Dermis microvascular lymphatic vessel endothelial cell (primary cell): ENCODE data around the gene IGDCC3. TPM values are rescaled to one million over a fixed set of nuclear protein-coding genes. Genes with fewer than 3 reads are reported as not detected.

Source experiments
- DNase-seq, 2 donors: peaks; one replicate each; pipeline versions ENCODE4 v3.0.0 to v3.0.0-alpha.2; 2010; ENCODE audit warnings: low read depth in 2 of 2
- total RNA-seq: library from RNA; depleted of rRNA; stranded (reverse); fragments of >200 nt; gene quantifications from 2 replicates; pipeline ENCODE4 v1.2.1, GENCODE V29; 2014

IGDCC3 gene
- total RNA-seq, 1 donor from 2014 or later = not detected

- DNase-seq = no peak
Observed at GRCh38 chr15:65344214-65344913, 33.4 kb downstream of the IGDCC3 start.

GRCh38 chr15:65343374-65343981, 34.3 kb downstream of the IGDCC3 start:
- no peak for DNase-seq

- no peak for DNase-seq
Observed at GRCh38 chr15:65342493-65342892, 35.3 kb downstream of the IGDCC3 start.

- peak in 1 of 2 donors; percentile 17 for DNase-seq
Observed at GRCh38 chr15:65339920-65340319, 37.9 kb downstream of the IGDCC3 start.

DNA sequence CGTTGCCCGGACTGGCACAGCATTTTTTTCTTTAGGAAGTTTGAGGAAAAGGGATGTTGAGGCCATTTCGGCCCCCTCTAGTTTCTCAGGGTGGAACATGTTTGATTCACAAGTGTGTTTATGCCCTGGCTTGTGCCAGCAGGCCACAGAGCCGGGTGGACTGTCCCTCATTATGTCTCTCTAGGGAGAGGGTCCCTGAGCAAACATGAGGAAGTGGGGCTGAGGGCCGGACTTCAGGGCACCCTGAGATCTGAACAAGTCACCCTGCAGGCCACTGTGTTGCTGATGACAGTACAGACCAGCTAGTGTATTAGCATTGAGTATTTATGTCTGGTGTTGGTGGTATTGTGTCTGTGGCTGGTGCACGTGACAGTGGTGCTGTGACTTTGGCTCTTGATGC, 38.4 kb downstream of the IGDCC3 start:
- no peak for DNase-seq

GRCh38 chr15:65338823-65339222, 39.0 kb downstream of the IGDCC3 start:
- no peak for DNase-seq

GRCh38 chr15:65338366-65338765, 39.4 kb downstream of the IGDCC3 start:
- DNase-seq = no peak

GRCh38 chr15:65337436-65338070, 40.2 kb downstream of the IGDCC3 start:
- DNase-seq = no peak

DNA sequence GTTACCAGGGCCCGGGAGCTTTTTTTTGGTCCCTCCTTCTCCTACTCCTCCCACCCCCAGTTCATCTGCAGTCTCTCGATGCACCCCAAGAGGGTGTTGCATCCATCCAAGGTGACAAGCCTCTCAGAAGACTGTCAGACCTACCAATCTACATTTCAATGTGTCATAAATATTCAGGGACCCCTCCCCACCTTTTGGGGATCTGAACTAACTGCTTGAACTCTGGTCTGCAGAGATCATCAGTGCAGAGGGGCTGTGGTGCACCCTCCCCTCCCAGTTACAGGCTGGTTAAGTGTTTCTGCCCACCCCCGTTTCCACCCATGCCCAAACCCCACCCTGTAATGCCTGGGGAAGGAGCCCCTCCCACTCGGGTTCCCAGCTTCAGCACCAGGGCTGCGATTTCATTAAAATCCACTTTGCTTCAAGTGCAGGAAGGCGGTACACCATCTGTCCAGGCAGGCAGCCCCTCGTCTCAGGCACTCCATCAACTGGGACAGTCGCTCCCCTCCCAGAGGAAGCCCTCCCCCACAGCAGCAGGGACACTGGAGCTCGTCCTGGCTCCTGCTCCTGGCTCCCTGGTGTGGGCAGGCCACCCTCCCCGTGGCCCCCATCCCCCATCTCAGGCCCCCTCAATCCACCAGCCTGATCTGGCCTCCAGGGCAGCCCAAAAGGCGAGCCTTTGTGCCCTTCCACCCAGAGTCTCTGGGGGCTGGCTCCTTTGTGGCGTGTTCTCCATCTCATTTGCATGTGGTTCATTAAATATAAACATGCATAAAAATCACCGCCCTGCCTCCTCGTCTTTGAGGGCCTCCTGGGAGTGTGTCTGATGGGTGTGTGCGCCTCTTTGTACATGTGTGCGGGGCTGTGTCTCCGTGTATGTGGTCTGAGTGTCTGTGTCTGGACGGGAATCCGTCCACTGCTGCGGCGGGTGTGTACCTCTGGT, 41.0 kb downstream of the IGDCC3 start:
- no peak for DNase-seq

DNA sequence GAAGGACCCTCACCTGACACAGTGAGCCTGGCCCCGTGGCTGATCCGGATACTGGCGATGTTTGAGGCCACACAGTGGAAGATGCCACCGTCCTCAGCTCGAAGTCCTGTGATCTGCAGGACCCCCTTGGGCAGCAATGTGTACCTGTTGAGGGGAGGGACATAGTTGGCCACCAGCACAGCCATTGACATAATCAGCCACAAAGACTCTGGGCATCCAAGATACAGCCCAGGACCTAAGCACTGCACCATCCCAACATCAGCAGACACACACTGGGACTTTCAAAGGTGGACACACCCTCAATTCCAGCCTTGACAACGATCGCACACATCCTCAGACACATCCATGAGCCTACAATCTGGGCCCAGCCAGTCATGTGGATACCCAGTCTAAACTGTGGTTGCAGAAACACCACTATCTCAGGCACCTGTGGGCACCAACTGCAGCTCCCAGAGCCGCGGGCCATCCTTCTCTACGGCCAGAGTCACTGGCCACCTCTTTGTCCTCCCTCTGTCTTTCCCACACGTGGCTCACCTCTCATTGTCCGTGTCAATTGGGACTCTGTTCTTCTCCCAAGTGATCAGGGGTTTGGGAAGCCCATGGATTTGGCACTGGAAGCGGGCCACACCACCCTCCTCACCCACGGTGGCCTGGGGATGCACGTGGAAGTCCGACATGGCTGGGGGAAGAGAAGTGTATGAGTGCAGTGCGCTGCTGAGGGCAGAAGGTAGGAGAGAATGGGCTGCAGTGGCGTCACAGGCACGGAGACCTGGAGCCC, 42.3 kb downstream of the IGDCC3 start:
- no peak for DNase-seq

DNA sequence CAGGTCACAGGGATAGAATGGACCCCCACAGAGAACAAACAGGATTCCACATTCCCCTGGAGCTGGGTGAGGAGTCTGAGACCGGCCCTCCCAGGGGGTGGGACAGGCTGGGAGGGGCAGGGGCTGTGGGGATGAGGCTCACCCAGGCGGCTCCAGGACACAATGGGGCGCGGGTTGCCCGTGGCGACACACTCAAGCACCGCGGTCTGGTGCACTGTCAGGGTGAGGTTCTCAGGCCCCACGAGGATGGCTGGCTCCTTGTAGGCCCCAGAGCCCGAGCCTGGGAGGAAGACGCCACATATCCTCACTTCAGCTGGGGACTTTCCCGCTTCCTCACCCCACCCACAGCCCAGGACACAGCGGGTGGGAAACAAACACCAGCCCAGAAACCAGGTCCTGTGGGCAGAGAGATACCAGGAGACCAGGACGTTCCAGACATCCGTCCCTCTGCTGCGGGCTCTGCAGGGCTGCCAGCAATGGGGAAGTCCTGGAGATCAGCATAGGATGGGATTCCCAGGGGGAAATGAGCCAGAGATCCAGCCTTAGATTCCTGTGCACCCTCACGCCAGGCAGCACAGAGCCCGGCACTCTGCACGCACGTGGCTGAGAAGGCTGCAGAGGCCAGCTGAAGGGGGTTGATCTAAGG, 43.1 kb downstream of the IGDCC3 start:
- DNase-seq = no peak

- no peak for DNase-seq
Observed at GRCh38 chr15:65333856-65334255, 43.9 kb downstream of the IGDCC3 start.

DNA sequence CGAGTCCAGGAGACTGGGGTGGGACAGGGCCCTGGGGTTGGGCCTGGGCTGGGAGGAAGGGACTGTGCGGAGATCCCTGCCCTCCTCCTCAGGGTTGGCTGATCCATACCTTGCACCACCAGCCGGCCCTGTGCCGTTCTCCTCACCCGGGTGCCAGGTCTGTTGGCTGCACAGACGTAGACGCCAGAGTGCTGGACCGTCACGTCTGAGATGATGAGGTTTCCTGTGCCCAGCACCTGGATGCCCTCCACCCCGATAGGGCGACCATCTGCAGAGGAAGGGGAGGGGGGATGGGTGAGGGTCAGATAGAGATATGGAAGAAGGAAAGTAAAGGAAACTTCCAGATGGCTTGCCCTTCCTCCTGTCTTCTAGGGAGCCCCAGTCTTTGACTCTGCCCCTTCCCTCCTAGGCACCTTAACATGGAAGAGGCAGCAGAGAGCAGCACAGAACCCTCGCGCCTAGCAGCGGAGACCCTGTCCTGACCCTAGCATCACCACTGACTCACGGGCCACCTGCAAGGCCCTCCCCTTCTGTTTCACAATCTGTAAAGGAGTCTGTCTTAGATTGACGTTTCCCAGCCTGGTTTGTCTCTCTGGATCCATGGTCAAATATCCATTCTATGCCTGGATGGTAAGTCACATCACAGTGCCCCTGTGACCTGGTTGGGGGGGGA, 44.5 kb downstream of the IGDCC3 start:
- DNase-seq = no peak

DNA sequence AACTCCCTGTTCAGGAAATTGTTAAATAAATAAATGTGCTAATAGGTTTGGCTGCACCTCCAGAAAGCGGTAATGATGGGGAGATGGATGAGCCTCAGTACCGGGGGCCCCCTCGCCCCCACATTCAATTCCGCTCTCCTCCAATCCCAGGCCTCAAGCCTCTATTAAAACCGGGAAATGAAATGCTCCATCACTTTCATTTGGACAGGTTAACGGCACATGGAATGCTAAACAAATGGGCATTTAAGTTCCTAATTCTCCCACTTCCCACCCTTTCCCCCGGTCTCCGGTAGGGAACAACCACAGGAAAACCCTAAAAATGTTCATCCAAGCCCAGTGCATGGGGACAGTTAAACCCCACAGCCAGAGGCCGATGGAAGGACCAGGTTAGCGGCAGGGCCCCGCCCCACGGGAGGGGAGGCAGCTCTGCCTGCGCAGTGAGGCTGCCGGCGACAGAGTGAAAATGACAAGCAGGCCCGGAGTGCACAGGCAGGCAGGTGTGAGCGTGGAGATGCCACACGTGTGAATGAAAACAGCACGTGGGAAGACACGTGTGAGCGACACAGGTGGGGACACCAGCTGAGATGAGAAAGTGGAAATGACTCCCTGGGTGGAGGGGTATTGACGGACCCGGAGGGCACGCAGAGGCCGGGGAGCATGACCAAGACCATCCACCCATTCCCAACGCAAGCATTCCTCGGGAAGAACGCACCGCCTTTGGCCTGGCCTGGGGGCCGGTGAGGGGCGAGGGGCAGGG, 45.2 kb downstream of the IGDCC3 start:
- DNase-seq = no peak

DNA sequence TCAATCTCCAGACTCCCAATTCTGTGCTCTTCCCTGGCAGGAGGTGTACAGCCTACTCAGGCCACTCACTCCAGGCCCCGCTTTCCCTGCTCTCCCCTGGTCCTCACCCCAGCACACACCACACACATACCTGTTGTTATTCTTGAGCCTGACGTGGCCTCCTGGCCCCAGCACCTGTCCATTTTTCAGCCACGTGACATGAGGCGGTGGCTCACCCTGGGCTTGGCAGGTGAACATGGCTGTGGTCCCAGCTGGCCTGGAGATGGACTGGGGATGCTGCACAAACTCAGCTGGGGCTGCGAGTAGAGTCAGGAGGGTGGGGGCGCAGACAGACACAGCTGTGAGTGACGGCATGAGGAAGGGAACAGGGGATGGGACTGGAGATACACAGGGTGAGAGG, 46.0 kb downstream of the IGDCC3 start:
- no peak for DNase-seq

DNA sequence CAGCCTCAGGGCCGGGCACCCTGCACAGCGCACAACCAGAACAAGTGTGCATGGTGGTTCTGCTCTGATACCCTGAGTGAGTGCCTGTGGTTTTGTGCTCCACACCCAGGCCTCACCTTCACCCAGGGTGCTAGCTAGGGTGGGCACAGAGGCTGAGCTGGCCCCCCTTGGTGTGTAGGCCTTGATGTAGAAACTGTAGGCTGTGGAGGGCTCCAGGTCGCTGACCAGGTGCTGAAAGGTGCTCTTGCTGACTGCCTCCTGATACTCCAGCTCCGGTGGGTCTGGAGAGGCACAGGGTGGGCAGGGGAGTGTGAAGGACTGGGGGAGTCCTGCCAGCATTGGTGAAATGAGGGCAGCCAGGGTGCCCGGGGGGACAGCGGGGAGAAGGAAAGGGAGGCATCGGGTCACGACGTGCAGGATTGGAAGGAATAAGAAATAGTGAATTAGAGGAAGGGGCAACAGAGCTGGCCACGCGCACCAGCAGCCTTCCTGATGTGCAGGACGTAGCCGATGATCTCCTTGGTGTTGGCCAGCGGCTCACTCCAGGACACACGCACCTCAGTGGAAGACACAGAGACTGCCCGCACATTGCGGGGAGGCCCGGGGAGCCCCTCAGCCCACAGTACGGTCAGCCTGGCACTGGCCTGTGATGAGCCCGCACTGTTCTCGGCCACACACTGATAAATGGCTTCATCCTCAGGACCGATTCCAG, 46.7 kb downstream of the IGDCC3 start:
- DNase-seq = no peak

DNA sequence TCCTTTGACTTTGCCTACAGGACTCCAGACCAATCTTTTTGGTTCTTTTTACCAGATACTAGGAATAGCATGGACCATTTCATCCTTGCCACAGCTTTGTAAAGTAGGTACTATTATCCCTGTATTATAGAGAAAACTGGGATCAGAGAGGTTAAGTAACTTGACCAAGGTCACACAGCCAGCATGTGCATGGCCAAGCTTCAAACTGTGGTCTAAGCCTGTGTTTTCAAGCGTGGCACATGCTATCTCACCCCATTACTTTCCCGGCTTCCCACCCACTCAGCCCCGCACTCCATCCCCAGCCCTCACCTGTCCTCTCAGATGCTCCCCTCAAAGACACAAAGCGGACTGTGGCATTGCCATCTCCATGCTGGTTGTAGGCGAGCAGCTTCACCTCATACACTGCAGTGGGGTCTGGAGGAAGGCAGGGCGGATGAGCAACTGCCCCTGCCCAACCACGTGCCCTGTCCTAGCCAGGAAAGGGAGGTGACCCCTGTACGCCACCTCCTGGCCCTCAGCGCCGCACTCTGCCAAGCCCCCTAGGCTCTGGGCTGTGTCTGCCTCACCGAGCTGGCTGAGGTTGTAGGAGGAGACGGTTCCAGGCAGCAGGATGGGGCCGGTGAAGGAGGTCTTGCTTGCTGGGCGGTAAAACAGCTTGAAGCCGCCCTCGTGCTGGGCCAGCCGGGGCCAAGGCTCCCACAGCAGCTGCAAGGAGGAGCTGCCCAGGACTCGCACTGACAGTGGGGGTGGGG, 47.6 kb downstream of the IGDCC3 start:
- DNase-seq = no peak
